NCI-H2227 (cell line): Measurements from ENCODE around the gene FPR3.
"Not testable (repeated sequence)": the region's sequence is repeated elsewhere in the genome, so short reads cannot be mapped to it uniquely, and the experiment has no call there.

ENCODE experiments used
- DNase-seq: peaks from one replicate; lab custom pipeline; 2025; ENCODE audit not compliant: unreplicated experiment; lab: John Stamatoyannopoulos, UW

FPR3 gene

DNA sequence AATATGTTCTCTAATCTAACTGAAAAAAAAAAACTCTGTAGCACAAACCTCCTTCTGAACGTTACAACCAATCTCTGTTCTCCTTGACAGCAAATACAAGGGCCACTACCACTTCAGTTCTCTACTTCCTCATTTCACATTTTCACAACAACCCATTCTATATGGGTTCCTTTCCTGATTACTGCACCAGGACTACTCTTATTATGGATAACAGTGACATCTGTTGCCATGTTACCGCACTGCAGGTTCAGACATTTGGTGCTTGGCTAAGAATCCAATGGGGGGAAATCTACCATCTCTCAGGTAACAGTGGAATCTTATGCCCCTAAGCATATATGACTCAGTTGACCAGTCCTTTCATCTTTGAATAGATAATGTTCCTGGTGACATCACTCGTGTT, 11.6 kb upstream of the FPR3 start:
- DNase-seq: peak; percentile 21

DNA sequence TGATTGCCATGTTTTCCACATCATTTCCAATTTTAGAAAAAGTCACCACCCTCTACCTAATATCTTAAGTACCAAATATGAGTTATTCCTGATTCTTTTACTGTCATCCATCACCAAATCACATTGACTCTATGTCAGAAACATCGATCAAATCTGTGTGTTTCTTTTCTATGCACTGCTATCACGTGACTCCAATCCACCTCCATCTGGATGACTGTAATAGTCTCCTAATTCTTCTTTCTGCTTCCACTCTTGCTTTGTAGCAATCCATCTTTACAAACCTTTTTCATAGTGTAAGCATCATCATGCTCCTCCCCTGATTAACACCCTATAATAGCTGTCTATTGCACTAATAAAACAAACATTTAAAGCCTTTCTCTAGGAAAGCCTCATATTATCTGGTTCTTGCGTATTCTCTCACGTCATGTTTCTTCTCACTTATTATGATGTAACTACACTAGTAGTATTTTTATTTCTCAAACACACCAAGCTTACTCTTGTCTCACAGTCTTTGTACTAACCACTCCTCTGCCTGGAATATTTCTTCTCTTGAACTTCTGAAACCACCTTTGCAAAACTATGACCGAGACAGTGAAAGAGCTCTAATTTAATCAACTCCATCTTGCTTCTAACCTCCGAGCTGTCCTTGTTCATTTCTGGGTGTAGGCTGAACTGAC, 10.7 kb upstream of the FPR3 start:
- no peak for DNase-seq

DNA sequence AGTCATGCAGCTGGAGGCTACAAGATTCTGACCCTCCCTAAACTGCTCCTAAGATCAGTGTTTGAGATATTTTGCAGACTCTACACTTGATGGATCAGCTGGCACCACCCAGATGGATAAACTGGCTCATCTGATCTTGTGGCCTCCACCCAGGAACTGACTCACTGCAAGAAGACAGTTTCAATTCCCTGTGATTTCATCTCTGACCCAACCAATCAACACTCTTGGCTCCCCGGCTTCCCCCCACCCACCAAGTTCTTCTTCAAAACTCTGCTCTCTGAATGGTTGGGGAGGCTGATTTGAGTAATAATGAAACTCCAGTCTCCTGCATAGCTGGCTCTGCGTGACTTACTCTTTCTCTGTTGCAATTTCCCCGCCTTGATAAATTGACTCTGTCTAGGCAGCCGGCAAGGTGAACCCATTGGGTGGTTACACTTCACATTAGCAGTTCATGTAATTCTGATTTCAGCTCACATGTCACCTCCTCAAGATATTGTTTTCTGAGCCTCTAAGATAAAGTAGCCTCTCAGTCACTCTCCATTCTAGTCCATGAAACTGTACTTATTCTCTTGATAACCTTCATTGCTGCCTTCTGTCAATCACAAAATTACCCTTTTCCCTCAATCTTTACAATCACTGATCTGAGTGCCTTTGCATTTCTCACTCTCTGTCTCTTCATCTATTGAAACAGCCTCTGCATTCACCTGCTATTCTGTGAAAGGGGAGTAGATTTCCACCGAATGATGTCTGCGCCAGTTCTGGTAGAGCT, 9.9 kb upstream of the FPR3 start:
- DNase-seq: no peak

DNA sequence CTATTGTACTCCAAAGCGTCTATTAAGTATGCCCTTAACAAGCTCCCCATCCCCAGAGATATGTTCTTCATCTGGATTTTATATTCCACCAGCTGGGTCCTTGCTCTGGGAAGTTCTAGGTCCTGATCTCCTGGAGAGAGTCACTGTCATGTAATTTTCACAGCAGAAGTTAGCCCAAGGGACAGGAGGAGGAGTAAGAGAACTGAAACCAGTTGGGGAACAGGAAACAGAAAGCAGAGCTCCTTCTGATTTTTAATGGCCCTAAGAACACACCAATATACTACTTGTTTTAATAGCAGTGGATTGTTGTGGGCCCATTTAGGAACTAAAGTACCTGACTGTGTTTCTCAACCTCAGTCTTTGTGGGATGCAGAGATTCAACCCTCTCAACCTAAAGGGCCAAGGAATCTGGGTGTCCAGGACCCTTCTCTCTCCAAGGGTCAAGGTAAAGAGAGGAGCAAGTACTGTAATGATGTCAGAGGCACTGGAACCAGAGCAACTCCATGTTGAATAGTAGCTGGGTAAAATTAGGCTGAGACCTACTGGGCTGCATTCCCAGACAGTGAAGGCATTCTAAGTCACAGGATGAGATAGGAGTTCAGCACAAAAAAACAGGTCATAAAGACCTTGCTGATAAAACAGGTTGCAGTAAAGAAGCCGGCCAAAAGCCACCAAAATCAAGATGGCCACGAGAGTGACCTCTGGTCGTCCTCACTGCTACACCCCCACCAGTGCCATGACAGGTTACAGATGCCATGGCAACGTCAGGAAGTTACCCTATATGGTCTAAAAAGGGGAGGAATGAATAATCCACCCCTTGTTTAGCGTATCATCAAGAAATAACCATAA, 8.1 kb upstream of the FPR3 start:
- DNase-seq: no peak

DNA sequence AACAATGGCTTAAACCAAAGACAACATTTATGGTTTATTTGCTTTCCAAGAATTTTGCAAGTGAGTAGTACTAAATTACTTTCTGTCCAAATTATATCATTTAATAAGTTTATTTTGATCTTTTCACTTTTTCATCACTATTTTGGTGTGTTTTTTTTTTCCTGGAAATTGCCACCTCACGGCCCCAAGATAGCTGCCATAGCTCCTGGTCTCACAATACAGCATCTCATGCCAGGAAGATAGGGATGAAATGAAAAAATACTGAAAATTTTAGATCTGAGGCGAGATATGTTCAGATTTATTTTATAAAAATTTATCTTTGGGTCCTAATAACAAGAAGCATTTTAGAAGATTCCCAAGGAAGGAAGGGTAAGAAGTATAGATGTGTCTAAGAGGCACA, 6.9 kb upstream of the FPR3 start:
- DNase-seq: no peak

DNA sequence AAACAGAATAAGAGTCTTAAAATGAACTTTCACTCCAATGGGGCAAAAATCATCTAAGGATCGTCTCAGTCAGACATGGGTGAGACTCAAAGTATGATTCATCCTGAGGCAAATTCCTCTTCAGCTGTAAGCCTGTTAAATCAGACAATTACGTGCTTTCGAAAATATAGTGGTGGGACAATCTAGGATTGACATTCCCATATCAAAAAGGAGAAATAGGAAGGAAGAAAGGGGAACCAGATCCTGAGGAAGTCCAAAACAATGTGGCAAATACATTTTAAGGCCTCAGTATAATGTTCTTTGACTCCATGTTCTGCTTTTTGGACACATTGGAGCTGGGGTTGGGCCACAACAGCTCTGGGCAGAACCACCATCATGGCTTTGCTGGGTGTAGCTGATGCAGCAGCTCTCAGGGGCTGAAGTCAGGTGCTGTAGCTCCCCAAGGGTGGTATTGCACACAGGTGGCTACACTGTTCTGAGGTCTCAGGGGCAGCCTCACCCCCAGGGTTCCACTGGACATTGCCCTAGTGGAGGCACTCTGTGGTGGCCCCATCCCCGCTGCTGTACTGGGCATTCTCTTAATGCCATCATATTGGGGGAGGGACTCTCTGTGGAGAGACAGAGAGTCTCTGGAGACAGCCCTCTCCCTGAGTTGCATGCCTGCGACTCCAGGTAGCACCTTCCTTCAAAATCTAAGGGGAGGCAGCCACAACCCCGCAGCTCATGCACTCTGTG, 5.7 kb upstream of the FPR3 start:
- DNase-seq: no peak

DNA sequence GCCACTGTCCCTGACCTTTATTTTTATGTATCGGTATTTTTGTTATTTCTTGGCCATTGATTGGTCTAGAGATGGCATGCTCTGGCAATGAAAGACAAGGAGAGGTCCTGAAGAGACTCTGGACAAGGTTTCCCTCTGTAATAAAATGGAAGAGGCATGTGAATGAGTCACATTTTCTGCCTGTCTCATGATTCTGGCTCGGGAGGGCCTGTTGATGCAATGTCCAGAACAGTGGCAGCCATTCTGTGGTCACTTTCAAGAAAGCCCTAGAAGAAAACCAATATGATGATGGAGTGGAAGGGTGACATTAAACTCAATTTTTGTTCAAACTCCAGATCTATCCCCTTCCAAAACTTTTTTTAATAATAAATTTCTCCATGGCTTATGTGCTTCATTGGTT, 2.0 kb upstream of the FPR3 start:
- DNase-seq: no peak

DNA sequence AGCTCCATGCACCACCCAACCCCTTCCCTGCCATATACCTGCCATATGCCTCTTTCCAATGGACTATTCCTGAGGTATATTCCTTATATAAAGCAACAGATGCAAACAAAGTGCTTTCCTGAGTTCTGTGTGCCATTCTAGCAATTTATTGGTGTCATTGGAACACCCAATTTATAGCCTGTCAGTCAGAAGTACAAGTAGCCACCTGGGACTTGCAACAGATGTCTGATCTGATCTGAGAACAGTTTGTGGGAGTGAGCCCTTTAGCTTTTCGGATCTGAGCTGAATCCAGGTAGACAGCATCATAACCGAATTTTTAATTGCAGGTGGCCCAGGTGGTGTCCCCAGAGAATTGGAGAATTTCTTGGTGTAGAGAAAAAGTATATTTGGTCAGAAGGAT, 963 bp upstream of the FPR3 start:
- no peak for DNase-seq

DNA sequence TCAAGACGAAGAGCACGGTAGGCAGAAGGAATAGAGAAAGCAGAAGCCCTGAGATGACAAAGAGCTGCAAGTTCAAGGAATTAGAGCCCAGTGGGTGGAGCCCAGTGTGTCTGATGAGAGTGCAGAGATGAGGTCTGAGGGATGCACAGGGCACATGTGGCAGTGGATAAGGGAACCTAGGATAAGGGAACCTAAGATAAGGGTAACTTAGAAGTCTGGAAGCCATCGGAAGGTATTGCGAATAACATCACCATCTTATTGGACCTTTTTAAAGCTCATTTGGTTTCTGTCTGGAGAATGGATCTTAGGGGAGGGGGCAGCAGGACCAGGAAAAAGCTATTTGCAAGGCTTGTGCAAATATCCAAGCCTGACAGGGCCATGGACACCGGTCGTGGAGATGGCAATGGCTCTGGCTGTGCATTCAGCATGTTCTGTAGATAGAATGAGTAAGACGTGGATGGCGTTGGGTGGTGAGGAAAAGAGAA, 1.3 kb downstream of the FPR3 start:
- no peak for DNase-seq

DNA sequence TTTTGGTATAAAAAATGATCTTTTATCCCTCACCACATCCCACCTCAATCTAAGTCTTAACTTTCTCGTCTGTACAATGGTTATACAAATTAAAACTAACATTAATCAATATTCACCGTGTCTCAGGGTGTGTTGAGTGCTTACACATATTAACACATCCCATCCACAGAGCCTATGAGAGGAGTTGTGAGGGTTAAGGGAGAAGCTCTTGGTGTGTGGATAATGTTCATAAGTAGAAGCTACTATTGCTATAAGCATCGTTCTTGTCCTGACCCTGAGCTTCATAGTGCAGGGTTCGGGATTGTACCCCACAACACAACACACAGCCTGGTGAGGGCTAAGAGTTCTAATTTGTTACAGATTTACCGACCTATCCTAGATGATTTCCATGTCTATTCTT, 2.5 kb downstream of the FPR3 start:
- DNase-seq: no peak

DNA sequence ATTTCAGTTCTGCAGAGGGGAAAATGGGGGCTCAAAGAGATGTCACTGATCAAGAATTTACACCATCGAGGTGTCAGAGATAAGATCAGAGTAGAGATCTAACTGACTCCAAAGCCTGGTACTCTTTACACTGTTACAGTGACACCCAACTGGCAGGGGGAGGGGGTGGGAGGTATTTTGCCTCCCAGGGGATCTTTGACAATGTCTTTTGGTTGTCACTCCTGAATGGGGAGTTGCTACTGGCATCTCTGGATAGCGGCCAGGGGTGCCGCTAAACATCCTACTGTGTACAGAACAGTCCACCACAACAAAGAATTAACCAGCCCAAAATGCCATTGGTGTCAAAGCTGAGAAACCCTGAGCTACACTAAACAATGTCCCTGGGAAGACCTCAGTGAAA, 3.1 kb downstream of the FPR3 start:
- DNase-seq: no peak

DNA sequence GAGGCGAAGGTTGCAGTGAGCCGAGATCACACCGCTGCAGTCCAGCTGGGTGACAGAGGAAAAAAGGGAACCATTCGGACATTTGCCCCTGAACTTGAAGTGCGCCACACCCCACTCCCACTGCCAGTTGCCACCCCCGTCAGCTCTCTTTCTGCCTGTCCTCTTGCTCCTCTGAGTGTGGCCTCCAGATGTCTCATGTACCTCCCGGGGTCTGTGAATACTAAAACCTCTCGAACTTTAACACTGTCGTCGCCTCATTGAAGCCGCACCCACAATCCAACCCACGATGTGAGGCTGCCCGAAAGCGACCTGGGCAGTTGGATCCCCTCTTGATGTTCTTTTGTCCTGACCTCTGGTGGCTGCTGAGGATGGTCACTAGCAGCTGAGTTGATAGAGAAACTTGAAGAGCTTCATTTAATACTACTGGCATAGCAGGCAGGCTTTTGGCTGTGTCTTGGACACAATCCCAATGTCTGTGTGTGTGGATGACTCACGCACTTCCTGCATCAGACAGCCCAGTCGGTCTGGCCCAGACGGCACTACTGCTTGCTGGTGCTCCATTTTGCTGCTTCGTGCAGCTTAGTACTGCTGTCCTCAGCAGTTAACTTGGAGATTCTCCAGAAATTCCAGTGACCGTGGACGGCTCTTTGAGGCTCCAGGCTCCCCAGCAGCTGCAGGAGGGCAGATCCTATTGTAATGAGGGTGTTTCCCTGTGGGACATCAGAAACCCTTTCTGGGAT, 4.2 kb downstream of the FPR3 start:
- no peak for DNase-seq

DNA sequence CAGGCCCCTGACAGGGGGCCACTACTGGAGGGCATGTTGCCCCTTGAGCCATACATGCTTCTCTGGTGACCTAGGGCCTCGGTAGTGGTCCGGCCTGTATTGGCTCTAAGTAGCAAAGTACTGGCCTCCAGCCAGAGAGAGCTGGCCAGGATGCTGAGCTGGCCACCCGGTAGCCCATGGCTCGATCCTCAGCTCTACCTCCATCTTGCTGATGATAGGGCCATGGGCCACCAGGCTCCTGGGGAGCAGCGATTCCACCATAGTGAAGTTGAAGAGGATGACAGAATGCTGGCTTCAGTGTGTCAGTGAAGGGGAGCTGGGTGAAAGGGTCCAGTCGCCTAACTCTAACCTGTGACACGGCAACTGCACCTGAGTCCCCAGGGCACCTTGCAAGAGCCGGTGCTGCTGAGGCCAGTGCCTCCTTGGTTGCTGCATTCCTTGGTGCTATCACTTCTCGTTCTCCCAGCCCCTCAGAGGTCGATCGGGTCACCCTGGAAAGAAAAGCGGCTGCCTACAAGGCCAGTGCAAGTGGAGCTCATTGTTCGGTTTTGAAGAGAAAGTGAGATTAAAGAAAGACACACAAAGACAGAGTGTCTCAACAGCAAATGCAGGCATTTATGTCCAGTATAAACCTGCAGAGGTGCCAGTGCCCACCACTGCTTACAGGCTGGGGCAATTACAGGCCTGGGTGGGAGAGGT, 5.0 kb downstream of the FPR3 start:
- no peak for DNase-seq

DNA sequence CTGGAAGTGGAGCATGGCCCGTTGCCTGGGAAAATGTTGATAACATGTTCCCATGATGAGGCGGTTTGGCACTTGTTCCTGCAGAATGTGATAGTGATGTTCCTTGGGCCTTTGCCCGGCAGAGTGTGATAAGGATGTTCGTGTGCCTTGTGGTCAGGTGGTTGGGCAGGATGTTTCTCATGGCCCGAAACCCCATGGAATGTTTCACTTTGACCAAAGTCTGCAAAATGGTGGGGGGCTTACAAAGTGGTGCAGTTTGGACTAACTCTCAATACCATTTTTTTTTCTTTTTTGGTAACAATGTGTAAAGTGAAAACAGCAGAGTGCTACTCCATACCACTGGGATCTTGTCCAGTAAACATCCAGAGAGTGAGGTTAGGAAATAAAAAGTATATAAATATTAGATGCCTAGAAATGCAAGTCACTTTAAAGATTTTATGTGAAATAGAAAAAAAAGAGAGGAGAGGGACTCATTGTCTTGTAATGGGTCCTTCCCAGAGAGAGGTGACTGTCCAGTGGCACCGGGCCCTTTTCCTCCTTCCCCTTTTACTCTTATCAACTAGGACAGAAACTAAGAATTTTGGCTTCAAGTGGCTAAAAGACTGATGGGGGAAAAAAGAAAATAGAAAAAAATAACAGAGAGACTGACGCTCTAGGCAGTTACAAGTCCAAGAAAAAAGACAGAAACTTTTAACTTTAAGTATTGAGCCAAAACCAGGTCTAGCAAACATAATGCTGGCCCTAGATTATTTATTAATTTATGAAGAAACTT, 5.7 kb downstream of the FPR3 start:
- no peak for DNase-seq

DNA sequence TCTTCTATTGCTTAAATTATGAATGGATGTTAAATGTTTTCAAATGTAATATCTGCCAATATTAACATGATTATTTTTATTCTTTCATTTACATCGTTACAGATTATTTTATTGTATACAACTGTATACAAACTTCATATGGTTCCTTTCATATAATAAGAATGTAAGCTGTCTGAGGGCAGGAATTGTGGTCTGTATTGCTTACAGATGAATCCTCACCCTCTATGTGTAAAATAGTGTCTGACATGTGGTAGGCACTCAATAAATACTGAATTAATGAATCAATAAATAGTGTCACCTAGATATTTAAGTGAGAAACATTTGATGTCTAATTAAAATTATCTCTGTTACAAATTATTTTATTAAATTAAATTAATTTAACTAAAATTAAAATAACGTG, 7.8 kb downstream of the FPR3 start:
- no peak for DNase-seq

DNA sequence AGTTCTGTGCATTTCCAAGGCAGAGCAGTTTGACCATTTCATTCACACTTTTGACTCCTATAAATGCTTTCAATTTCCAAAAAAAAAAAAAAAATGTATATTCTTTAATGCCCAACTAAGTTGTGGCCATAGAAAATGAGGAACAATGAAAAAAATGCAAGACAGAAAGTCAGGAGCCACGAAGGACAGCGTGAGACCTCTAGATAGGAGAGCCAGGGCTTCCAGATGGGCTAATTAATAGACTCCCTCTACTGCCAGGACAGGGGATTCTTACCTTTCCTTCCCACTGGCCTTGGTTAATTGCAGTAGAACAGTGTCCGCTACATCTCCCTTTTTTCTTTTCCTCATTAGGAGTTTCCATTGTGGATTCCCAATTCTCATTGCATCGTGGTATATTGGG, 8.6 kb downstream of the FPR3 start:
- DNase-seq: no peak

DNA sequence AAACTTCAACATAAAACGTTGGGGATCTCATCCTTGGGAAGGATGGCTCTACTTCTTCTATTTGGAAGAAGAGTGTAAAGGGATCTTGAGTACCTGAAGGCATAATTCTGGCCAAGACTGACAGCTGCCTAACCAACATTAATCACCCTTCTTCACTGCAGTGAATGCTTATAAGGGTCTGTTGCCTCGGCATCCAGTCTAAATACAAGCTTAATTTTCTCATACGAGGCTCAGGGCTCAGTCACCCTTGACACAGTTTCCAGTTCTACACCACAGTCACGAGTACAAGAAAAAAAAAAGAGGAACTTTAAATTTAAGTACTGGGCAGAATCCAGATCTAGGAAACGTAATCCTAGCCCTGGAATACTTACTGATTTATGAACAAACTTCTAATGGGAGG, 9.0 kb downstream of the FPR3 start:
- DNase-seq: no peak

DNA sequence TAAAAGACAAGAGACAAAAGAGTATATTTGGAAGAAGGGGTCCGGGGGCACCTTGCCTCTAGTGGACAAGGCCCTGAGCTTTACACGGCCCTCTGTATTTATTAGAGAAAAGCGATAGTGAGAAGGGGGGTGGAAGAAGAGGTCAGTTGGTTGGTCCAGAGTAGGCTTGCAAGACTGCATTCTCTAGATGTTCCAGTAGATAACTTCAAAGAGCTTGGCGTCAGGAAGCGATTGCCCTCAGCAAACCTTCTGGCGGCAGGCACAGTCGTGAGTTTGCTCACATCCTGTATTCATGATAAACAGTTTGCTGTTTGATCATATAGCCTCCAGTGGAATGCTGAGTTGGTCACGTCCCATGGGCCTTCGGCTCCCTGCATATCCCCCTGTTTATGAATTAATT, 9.8 kb downstream of the FPR3 start:
- not testable (repeated sequence) for DNase-seq

DNA sequence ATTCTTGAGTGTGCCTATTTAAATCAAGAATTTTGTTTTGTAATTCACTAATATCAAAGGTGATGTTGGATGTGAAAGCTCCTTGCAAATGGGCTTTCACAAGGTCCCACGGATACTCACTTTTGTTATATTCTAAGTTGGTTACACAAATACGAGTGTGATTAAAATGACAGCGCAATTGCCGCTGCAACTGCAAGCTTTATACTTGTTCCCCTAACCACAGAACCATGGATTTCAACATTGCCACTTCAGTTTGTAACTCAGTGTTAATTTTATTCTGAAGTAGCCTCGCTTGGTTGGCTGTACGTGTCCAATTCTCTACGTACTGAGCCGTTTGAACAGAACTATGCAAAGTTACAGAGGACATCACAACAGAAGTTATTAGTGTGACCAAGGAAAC, 10.4 kb downstream of the FPR3 start:
- not testable (repeated sequence) for DNase-seq
